MM.1S (cell line): Measurements from ENCODE around the gene TMEM9B.

Experiments used
- DNase-seq: peaks from one replicate; pipeline ENCODE4 v3.0.0-alpha.2; 2015
- H2AFZ ChIP-seq: fragments of 300-600 bp; sonication (generic); 2 replicates; pipeline ENCODE4 v1.6.0; 2016; ENCODE audit warnings: antibody characterized with exemption, low read length
- H3F3A ChIP-seq: fragments of 300-600 bp; sonication (generic); 2 replicates; pipeline ENCODE4 v1.6.1; 2016; ENCODE audit warnings: mild to moderate bottlenecking, antibody characterized with exemption, low read length, moderate library complexity, mixed read lengths; ENCODE audit not compliant: insufficient read depth
- H3K27ac ChIP-seq: fragments of 300-600 bp; sonication (generic); 2 replicates; pipeline ENCODE4 v1.5.1; 2016; ENCODE audit warnings: mild to moderate bottlenecking, low read length
- H3K27me3 ChIP-seq: fragments of 300-600 bp; sonication (generic); replicated peaks from 2 replicates; pipeline ENCODE4 v1.6.0; 2016; ENCODE audit warnings: low read length; ENCODE audit not compliant: insufficient read depth
- H3K36me3 ChIP-seq: fragments of 300-600 bp; sonication (generic); replicated peaks from 2 replicates; pipeline ENCODE4 v1.6.1; 2016; ENCODE audit warnings: mild to moderate bottlenecking, low read length, mixed read lengths; ENCODE audit not compliant: insufficient read depth
- H3K4me1 ChIP-seq: fragments of 300-600 bp; sonication (generic); 2 replicates; pipeline ENCODE4 v1.6.1; 2016; ENCODE audit warnings: low read length, mixed read lengths
- H3K4me2 ChIP-seq: fragments of 300-600 bp; sonication (generic); 2 replicates; pipeline ENCODE4 v1.6.0; 2016; ENCODE audit warnings: low read depth, low read length
- H3K4me3 ChIP-seq: fragments of 300-600 bp; sonication (generic); 2 replicates; pipeline ENCODE4 v1.5.1; 2016; ENCODE audit warnings: low read length, mixed read lengths
- H3K79me2 ChIP-seq: fragments of 300-600 bp; sonication (generic); 2 replicates; pipeline ENCODE4 v1.6.1; 2016; ENCODE audit warnings: mixed run types, low read length, mixed read lengths
- H3K9ac ChIP-seq: fragments of 300-600 bp; sonication (generic); 2 replicates; pipeline ENCODE4 v1.6.1; 2016; ENCODE audit warnings: low read length, mixed read lengths
- H3K9me2 ChIP-seq: fragments of 300-600 bp; sonication (generic); replicated peaks from 2 replicates; pipeline ENCODE4 v1.6.1; 2016; ENCODE audit warnings: mild to moderate bottlenecking, low read length, mixed read lengths; ENCODE audit not compliant: insufficient read depth
- H3K9me3 ChIP-seq: fragments of 300-600 bp; sonication (generic); replicated peaks from 2 replicates; pipeline ENCODE4 v1.6.1; 2016; ENCODE audit warnings: mild to moderate bottlenecking, low read length, mixed read lengths; ENCODE audit not compliant: insufficient read depth
- H4K20me1 ChIP-seq: fragments of 300-600 bp; sonication (generic); 2 replicates; pipeline ENCODE4 v1.6.1; 2016; ENCODE audit warnings: mild to moderate bottlenecking, low read length, moderate library complexity, mixed read lengths; ENCODE audit not compliant: insufficient read depth
- CTCF ChIP-seq: fragments of 300-600 bp; sonication (generic); IDR thresholded peaks from 2 replicates; pipeline ENCODE4 v1.5.1; 2016; ENCODE audit warnings: antibody characterized with exemption, low read length, mixed read lengths
- EZH2 ChIP-seq: fragments of 300-600 bp; sonication (generic); optimal IDR thresholded peaks from 2 replicates; pipeline ENCODE3; 2017; ENCODE audit warnings: low read depth, mild to moderate bottlenecking, antibody characterized with exemption, low read length, mixed read lengths
- EZH2phosphoT487 ChIP-seq: fragments of 300-600 bp; sonication (generic); IDR thresholded peaks from 2 replicates; pipeline ENCODE4 v1.6.1; 2018; ENCODE audit warnings: antibody characterized with exemption, low read length

TMEM9B gene

GRCh38 chr11:8928205-8928604 is 36.0 kb downstream of the TMEM9B start:
- no peak overlapping the region for H2AFZ ChIP-seq
- TF ChIP-seq EZH2phosphoT487 (no peak), CTCF (no peak), EZH2 (no peak)
- DNase-seq = no peak

GRCh38 chr11:8927233-8927632 is 37.0 kb downstream of the TMEM9B start:
- H3K36me3 ChIP-seq = no peaks in the 10 kb centered on the region
- no peaks in the 10 kb centered on the region for H3F3A ChIP-seq
- H3K9me3 ChIP-seq = no peaks in the 10 kb centered on the region
- H3K79me2 ChIP-seq = no peaks in the 10 kb centered on the region
- no peaks in the 10 kb centered on the region for H3K27me3 ChIP-seq
- no peak overlapping the region for H3K4me2 ChIP-seq
- no peak for TF ChIP-seq EZH2
- no peak for TF ChIP-seq CTCF
- H3K9me2 ChIP-seq = no peaks in the 10 kb centered on the region
- no peak for DNase-seq
- no peaks in the 10 kb centered on the region for H4K20me1 ChIP-seq
- no peaks in the 10 kb centered on the region for H3K4me1 ChIP-seq
- no peak overlapping the region for H3K27ac ChIP-seq
- H3K9ac ChIP-seq = no peak overlapping the region
- no peak overlapping the region for H2AFZ ChIP-seq
- no peak overlapping the region for H3K4me3 ChIP-seq

More at GRCh38 chr11:8928205-8928604, 36.0 kb downstream of the TMEM9B start:
- Histone ChIP-seq H4K20me1 (no peaks in the 10 kb centered on the region), H3K36me3 (no peaks in the 10 kb centered on the region), H3K9ac (no peak overlapping the region), H3F3A (no peaks in the 10 kb centered on the region), H3K9me2 (no peaks in the 10 kb centered on the region), H3K79me2 (no peaks in the 10 kb centered on the region), H3K9me3 (no peaks in the 10 kb centered on the region), H3K4me3 (no peak overlapping the region), H3K27me3 (no peaks in the 10 kb centered on the region), H3K4me2 (no peak overlapping the region), H3K27ac (no peak overlapping the region), H3K4me1 (no peaks in the 10 kb centered on the region)

GRCh38 chr11:8926236-8926635 is 38.0 kb downstream of the TMEM9B start:
- no peak for TF ChIP-seq CTCF
- TF ChIP-seq EZH2phosphoT487 = no peak
- TF ChIP-seq EZH2 = no peak
- Histone ChIP-seq H3K9ac (no peak overlapping the region), H3F3A (no peaks in the 10 kb centered on the region), H2AFZ (no peak overlapping the region), H3K4me1 (no peaks in the 10 kb centered on the region), H3K9me3 (no peaks in the 10 kb centered on the region), H3K27me3 (no peaks in the 10 kb centered on the region), H3K4me3 (no peak overlapping the region), H4K20me1 (no peaks in the 10 kb centered on the region), H3K79me2 (no peaks in the 10 kb centered on the region), H3K9me2 (no peaks in the 10 kb centered on the region), H3K4me2 (no peak overlapping the region), H3K27ac (no peak overlapping the region), H3K36me3 (no peaks in the 10 kb centered on the region)
- DNase-seq = no peak
